GM12878 (cell line): ENCODE data around the gene NRG2. TPM values are rescaled to one million over a fixed set of nuclear protein-coding genes. Genes with fewer than 3 reads are reported as not detected.

Experiments used
- ATAC-seq: fragments of 200-7000 bp; cut with Tn5 transposase; 3 replicates; pipeline ENCODE4 v1.9.1; 2020; ENCODE audit warnings: mild to moderate bottlenecking, moderate library complexity
- BruUV-seq: library from RNA; stranded (reverse); fragments of 400-500 nt; replicated peaks from 2 replicates; lab custom pipeline; 2021; lab: Mats Ljungman, UMichigan
- CTCF ChIA-PET: fragments of 300-600 bp; sonication (Branson Sonifier 250); formaldehyde crosslinking; extraction: SDS; loops from one replicate; lab custom pipeline; 2021; ENCODE audit warnings: inconsistent platforms; lab: Yijun Ruan, JAX
- POLR2A ChIA-PET: fragments of 350-600 bp; formaldehyde crosslinking; extraction: SDS; loops from one replicate; lab custom pipeline; 2021; ENCODE audit warnings: inconsistent platforms; lab: Charles Lee
- RAD21 ChIA-PET: fragments of 300-600 bp; sonication (Branson Sonifier 250); formaldehyde crosslinking; loops from one replicate; lab custom pipeline; 2023; ENCODE audit warnings: antibody characterized with exemption; ENCODE audit not compliant: unreplicated experiment; lab: Charles Lee
- SMC1A ChIA-PET: fragments of 300-600 bp; sonication (Branson Sonifier 250); formaldehyde crosslinking; loops from one replicate; lab custom pipeline; 2023; ENCODE audit not compliant: unreplicated experiment, uncharacterized antibody; lab: Charles Lee
- DNase-seq: peaks from one replicate; pipeline ENCODE4 v3.0.0-alpha.2; 2011; ENCODE audit warnings: low read depth, low spot score
- FAIRE-seq: peaks from 3 replicates; lab custom pipeline; 2011; peaks lifted over from hg19 to GRCh38; lab: Jason Lieb, UNC
- H2AFZ ChIP-seq: 2 replicates; pipeline ENCODE4 v1.6.0; 2011; ENCODE audit warnings: low read depth, low read length, control low read depth; ENCODE audit not compliant: control insufficient read depth
- H3K27ac ChIP-seq: 2 replicates; pipeline ENCODE4 v1.5.1; 2011; ENCODE audit warnings: control low read depth; ENCODE audit not compliant: control insufficient read depth, insufficient read depth
- H3K27me3 ChIP-seq, 2 experiments: replicated peaks in 1 of 2; 2 replicates each; pipeline versions ENCODE4 v1.6.0 to v1.6.1; 2011; ENCODE audit warnings: low read length in 1 of 2; ENCODE audit not compliant: control insufficient read depth in 2 of 2, insufficient read depth in 2 of 2
- H3K36me3 ChIP-seq, 2 experiments: 2 replicates each; pipeline ENCODE4 v1.5.1; 2011; ENCODE audit warnings: low read length in 1 of 2; ENCODE audit not compliant: control insufficient read depth in 2 of 2, insufficient read depth in 2 of 2
- H3K4me1 ChIP-seq: 2 replicates; pipeline ENCODE4 v1.6.1; 2011; ENCODE audit warnings: mild to moderate bottlenecking, low read length, moderate library complexity, mixed read lengths; ENCODE audit not compliant: control insufficient read depth, insufficient read depth
- H3K4me2 ChIP-seq: 2 replicates; pipeline ENCODE4 v1.6.0; 2011; ENCODE audit warnings: control low read depth; ENCODE audit not compliant: control insufficient read depth, insufficient read depth
- H3K4me3 ChIP-seq: fragments of 200-600 bp; sonication (generic); 2 replicates; pipeline ENCODE4 v1.5.1; 2016
- H3K79me2 ChIP-seq: 2 replicates; pipeline ENCODE4 v1.6.0; 2011; ENCODE audit warnings: low read length; ENCODE audit not compliant: control insufficient read depth, insufficient read depth
- H3K9ac ChIP-seq: 2 replicates; pipeline ENCODE4 v1.8.0; 2011; ENCODE audit warnings: low read length, control low read depth, mixed read lengths; ENCODE audit not compliant: control insufficient read depth, insufficient read depth
- H3K9me3 ChIP-seq: replicated peaks from 3 replicates; pipeline ENCODE4 v1.5.1; 2011; ENCODE audit warnings: mild to moderate bottlenecking, low read length; ENCODE audit not compliant: control insufficient read depth, insufficient read depth
- H4K20me1 ChIP-seq: 2 replicates; pipeline ENCODE4 v1.6.0; 2011; ENCODE audit not compliant: control insufficient read depth, insufficient read depth
- ATF7 ChIP-seq: fragments of 450-650 bp; IDR thresholded peaks from 2 replicates; pipeline ENCODE4 v1.6.1; 2016; ENCODE audit warnings: low read depth, mild to moderate bottlenecking
- CEBPZ ChIP-seq: fragments of 150-350 bp; IDR thresholded peaks from 2 replicates; pipeline ENCODE4 v1.6.1; 2016; ENCODE audit warnings: low read depth, low read length
- CREB1 ChIP-seq: IDR thresholded peaks from 2 replicates; pipeline ENCODE4 v1.6.1; 2012; ENCODE audit warnings: low read depth, mild to moderate bottlenecking, inconsistent platforms
- HDAC6 ChIP-seq: fragments of 200-600 bp; sonication (generic); IDR thresholded peaks from one replicate; pipeline ENCODE4 v1.8.0; 2017; ENCODE audit warnings: antibody characterized with exemption; ENCODE audit not compliant: unreplicated experiment
- HSF1 ChIP-seq: fragments of 150-350 bp; IDR thresholded peaks from 2 replicates; pipeline ENCODE4 v1.6.1; 2014; ENCODE audit warnings: mild to moderate bottlenecking, low read depth, low read length
- IKZF2 ChIP-seq, 2 experiments: fragments of 450-650 bp; IDR thresholded peaks; 2 replicates each; pipeline ENCODE4 v1.6.1; 2017; ENCODE audit warnings: mild to moderate bottlenecking in 2 of 2, moderate library complexity in 2 of 2
- MEF2A ChIP-seq: IDR thresholded peaks from 2 replicates; pipeline ENCODE4 v1.6.1; 2011; ENCODE audit warnings: low read depth, mild to moderate bottlenecking, low read length, moderate library complexity; ENCODE audit not compliant: insufficient read depth
- MEF2B ChIP-seq: fragments of 450-650 bp; IDR thresholded peaks from 2 replicates; pipeline ENCODE4 v1.6.1; 2018; ENCODE audit warnings: mild to moderate bottlenecking, moderate library complexity; ENCODE audit not compliant: partially characterized antibody, poor library complexity, severe bottlenecking
- SMC3 ChIP-seq: IDR thresholded peaks from 2 replicates; pipeline ENCODE4 v1.6.1; 2011; ENCODE audit warnings: low read length, improper control_type of control experiment, borderline replicate concordance
- SP1 ChIP-seq: IDR thresholded peaks from one replicate; pipeline ENCODE4 v1.6.1; 2011; ENCODE audit warnings: low read depth, low read length
- SPI1 ChIP-seq: IDR thresholded peaks from 2 replicates; pipeline ENCODE4 v1.6.1; 2011; ENCODE audit warnings: low read depth, mild to moderate bottlenecking, low read length, moderate library complexity, borderline replicate concordance; ENCODE audit not compliant: insufficient read depth
- SREBF1 ChIP-seq: IDR thresholded peaks from 2 replicates; pipeline ENCODE4 v1.6.1; 2012; ENCODE audit warnings: mild to moderate bottlenecking, low read length
- SREBF2 ChIP-seq: IDR thresholded peaks from 2 replicates; pipeline ENCODE4 v1.6.1; 2012; ENCODE audit warnings: mild to moderate bottlenecking, low read length
- TCF7 ChIP-seq: IDR thresholded peaks from 2 replicates; pipeline ENCODE4 v1.6.1; 2014; ENCODE audit warnings: antibody characterized with exemption, borderline replicate concordance
- YY1 ChIP-seq: IDR thresholded peaks from 2 replicates; pipeline ENCODE4 v1.6.1; 2011; ENCODE audit warnings: low read depth, mild to moderate bottlenecking, low read length
- ZNF207 ChIP-seq: fragments of 450-650 bp; IDR thresholded peaks from 2 replicates; pipeline ENCODE4 v1.6.1; 2014; ENCODE audit warnings: antibody characterized with exemption, mild to moderate bottlenecking, borderline replicate concordance
- ZZZ3 ChIP-seq: IDR thresholded peaks from 2 replicates; pipeline ENCODE4 v1.6.1; 2011; ENCODE audit warnings: low read depth; ENCODE audit not compliant: control insufficient read depth, insufficient read length
- WGBS: methylation state at CpG from one replicate; pipeline ENCODE4 v1.1.6; 2016; ENCODE audit warnings: low lambda C conversion rate; ENCODE audit not compliant: insufficient replicate concordance, insufficient coverage; ENCODE audit errors: missing lambda C conversion rate; 5-methylcytosine and 5-hydroxymethylcytosine counted together
- in situ Hi-C: fragments of 300-500 bp; cut with MboI; formaldehyde crosslinking; loops from 9 replicates; pipeline ENCODE4 v1.14.3; 2018; ENCODE audit warnings: mixed read lengths
- intact Hi-C: fragments of 100-400 bp; cut with micrococcal nuclease; formaldehyde crosslinking; loops from one replicate; pipeline ENCODE4 v1.14.2; 2022; ENCODE audit not compliant: unreplicated experiment
- polyA plus RNA-seq, 11 experiments: library from polyadenylated mRNA; depleted of rRNA in 4 of 11; unstranded in 6 of 11; stranded (reverse) in 5 of 11; fragments of >200 nt; fragmentation: Nextera tagmentation in 4 of 11; fragmentation: Illumina TruSeq in 1 of 11; extraction: Ambion mirVana in 4 of 11; extraction: Trizol in 1 of 11; gene quantifications; 1 replicate in 1 of 11; 2 replicates in 10 of 11; pipeline versions ENCODE4 v1.2.1 to v1.2.3, GENCODE V29; 2011 to 2016; ENCODE audit warnings: inconsistent platforms in 2 of 11, missing spikeins in 2 of 11, low read depth in 1 of 11
- total RNA-seq, 4 experiments: library from RNA; depleted of rRNA in 3 of 4; stranded (reverse); fragments of >200 nt in 3 of 4; fragmentation: Illumina TruSeq in 1 of 4; extraction: Trizol in 1 of 4; gene quantifications; 2 replicates each; pipeline versions ENCODE4 v1.2.1 to v1.2.3, GENCODE V29; 2013 to 2021

Gene NRG2
- total and polyA plus RNA-seq, 10 of the 15 experiments (the other 5 are each of a cell fraction or from before 2014, with no cell fraction given), result 0.10 to 21.7 (median 9.6) TPM

GRCh38 chr5:139821806-139822552 is 221.1 kb downstream of the NRG2 start:
- Histone ChIP-seq H3K27ac (no peak overlapping the region), H3K4me2 (no peak overlapping the region), H3K4me1 (no peaks in the 10 kb centered on the region), H3K27me3 (peaks cover 2 to 10% of the 10 kb centered on the region in 2 experiments; a peak in 3 of 4 replicates), H3K79me2 (no peaks in the 10 kb centered on the region), H3K9ac (no peak overlapping the region), H3K9me3 (no peaks in the 10 kb centered on the region; the same call in 2 of the 3 replicates), H3K36me3 (no peaks in the 10 kb centered on the region), H2AFZ (no peak overlapping the region), H3K4me3 (no peak overlapping the region), H4K20me1 (no peaks in the 10 kb centered on the region; the same call in 1 of the 2 replicates)
- ATAC-seq (no peak), FAIRE-seq (no peak), DNase-seq (no peak)
- RAD21 ChIA-PET, result no interaction called here
- TF ChIP-seq ATF7, result no peak
- no peak for TF ChIP-seq HDAC6
- TF ChIP-seq SPI1, result no peak
- no peak for TF ChIP-seq IKZF2 (IDR thresholded peaks at IDR 0.05)
- TF ChIP-seq ZZZ3, result no peak
- no peak for TF ChIP-seq SMC3
- no peak for TF ChIP-seq SREBF1
- TF ChIP-seq ZNF207, result no peak
- TF ChIP-seq YY1, result no peak
- TF ChIP-seq MEF2B, result no peak
- no peak for TF ChIP-seq CREB1
- no peak for TF ChIP-seq SREBF2
- no peak for TF ChIP-seq HSF1
- TF ChIP-seq TCF7, result no peak
- TF ChIP-seq SP1, result no peak
- no peak for TF ChIP-seq CEBPZ
- TF ChIP-seq MEF2A, result no peak
- in situ Hi-C loops, result no loop called here
- intact Hi-C loops, result no loop called here
- BruUV-seq, result no TSS peak
- SMC1A ChIA-PET, result no interaction called here
- WGBS, result 46% methylated on average over 11 of the region's 11 CpGs
- POLR2A ChIA-PET, result no interaction called here
- CTCF ChIA-PET, result interaction anchor here (0.8 kb wide), 1 partner anchor 46 kb away, joined by 3 read pairs; no protein-coding TSS in a partner anchor
